Pancreas (tissue), 10 donors: ENCODE data around the gene RCOR2. TPM values are rescaled to one million over a fixed set of nuclear protein-coding genes. Genes with fewer than 3 reads are reported as not detected.

ENCODE experiments used
- ATAC-seq, 4 donors: fragments of 200-7000 bp; cut with Tn5 transposase; one replicate each; pipeline versions ENCODE4 v1.8.0 to v1.9.1; 2020; ENCODE audit warnings: mild to moderate bottlenecking in 4 of 4, moderate library complexity in 4 of 4
- DNase-seq, 6 donors: peaks; one replicate each; pipeline ENCODE4 v3.0.0-alpha.2; 2020
- FAIRE-seq: peaks from 2 replicates; lab custom pipeline; 2012; peaks lifted over from hg19 to GRCh38; lab: Jason Lieb, UNC
- H3K27ac ChIP-seq, 4 donors: fragments of 200-600 bp; sonication (generic); 1 replicate in 3 of 4; 2 replicates in 1 of 4; pipeline versions ENCODE4 v1.5.0 to v1.8.0; 2020
- H3K27me3 ChIP-seq, 4 donors: fragments of 200-600 bp; one replicate each; pipeline ENCODE4 v1.8.0; 2021
- H3K36me3 ChIP-seq, 3 donors: fragments of 200-600 bp; sonication (generic) in 1 of 3; one replicate each; pipeline versions ENCODE4 v1.5.0 to v1.8.0; 2020 to 2021
- H3K4me1 ChIP-seq, 3 donors: fragments of 200-600 bp; one replicate each; pipeline ENCODE4 v1.8.0; 2021
- H3K4me3 ChIP-seq, 4 donors: fragments of 200-600 bp; sonication (generic) in 2 of 4; one replicate each; pipeline versions ENCODE4 v1.5.0 to v1.8.0; 2020 to 2021
- H3K9me3 ChIP-seq, 4 donors: fragments of 200-600 bp; one replicate each; pipeline ENCODE4 v1.8.0; 2021
- WGBS, 2 donors: extraction: QIAGEN DNeasy Blood & Tissue Kit; methylation state at CpG; one replicate each; pipeline ENCODE4 v1.1.7; 2013; 5-methylcytosine and 5-hydroxymethylcytosine counted together
- intact Hi-C, 3 donors: fragments of 100-400 bp; cut with DNase I; formaldehyde crosslinking; loops; one replicate each; pipeline versions ENCODE4 v1.11.1 to v1.14.2; 2022
- polyA plus RNA-seq, 2 donors: library from polyadenylated mRNA; stranded (reverse); fragments of 200-250 nt; gene quantifications; one replicate each; pipeline ENCODE4 v1.2.3, GENCODE V29; 2013
- total RNA-seq, 6 donors: library from RNA; stranded (reverse); fragmentation: NEBNext Ultra II Directional in 4 of 6; extraction: Animal tissue kit (Norgen Biotek cat#: 25700) in 4 of 6; gene quantifications; one replicate each; pipeline versions ENCODE4 v1.2.1 to v1.2.4, GENCODE V29; 2021 to 2023
- TF ChIP-seq, protein P1 (sequence below), 4 donors: fragments of 200-600 bp; sonication (generic) in 3 of 4; IDR thresholded peaks; one replicate each; pipeline versions ENCODE4 v1.5.0 to v1.8.0; 2021; ENCODE audit warnings: antibody characterized with exemption in 4 of 4
- donor health status: healthy with polysubstance abuse.
- donor health status: DM: no; HTN: no; CAD: no; lungs with moderate emphysema.
- donor health status: DM: no; HTN: no; CAD: no.
- donor health status: control.
- donor health status: control.
- donor health status: Bipolar disorder and iron deficiency.
- donor health status: DM: yes; HTN: yes; CAD: no.
- donor health status: DM: no; HTN: no; CAD: no.
- donor health status: DM: no; HTN: no; CAD: no.
- donor health status: DM: yes; HTN: yes; CAD: no.

Gene RCOR2
- total and polyA plus RNA-seq, 8 donors: 0.37 to 1.9 (median 0.59) TPM

DNA sequence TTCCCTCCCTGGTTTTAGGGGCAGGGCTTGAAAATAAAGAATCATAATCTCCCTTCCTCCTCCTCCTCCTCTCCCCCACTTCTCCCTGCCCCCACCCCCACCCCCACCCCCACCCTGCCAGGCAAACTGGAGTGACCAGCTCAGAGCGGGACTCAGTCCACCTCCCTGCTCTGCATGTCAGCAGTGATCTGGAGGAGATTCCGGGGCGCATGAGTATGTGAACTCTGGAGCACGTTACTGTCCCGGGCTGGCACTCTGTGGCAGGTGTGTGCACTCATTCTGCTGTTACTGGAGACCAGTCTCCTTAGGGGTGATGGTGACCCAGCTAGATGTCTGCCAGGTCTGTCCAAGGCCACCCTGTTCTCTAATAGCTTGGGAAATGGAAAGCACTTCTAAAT lies 44.2 kb downstream of the RCOR2 start:
- peak in 4 of 6 donors; percentile 37 to 52 (median 43) for DNase-seq
- intact Hi-C loops: loop anchor here in 1 of 3 donors (5.0 kb wide), 1 partner anchor 35 kb away; the partner anchor contains the start of gene MARK2
- peaks cover 47 to 63% (median 54%) of the 10 kb centered on the region in 3 donors for H3K4me1 ChIP-seq
- H3K27ac ChIP-seq: peak overlapping the region; percentile 21 to 78 (median 59)
- 9 to 15% methylated on average over 5 of the region's 5 CpGs for WGBS, 2 donors
- H3K27me3 ChIP-seq: no peaks in the 10 kb centered on the region
- TF ChIP-seq, protein P1, sequence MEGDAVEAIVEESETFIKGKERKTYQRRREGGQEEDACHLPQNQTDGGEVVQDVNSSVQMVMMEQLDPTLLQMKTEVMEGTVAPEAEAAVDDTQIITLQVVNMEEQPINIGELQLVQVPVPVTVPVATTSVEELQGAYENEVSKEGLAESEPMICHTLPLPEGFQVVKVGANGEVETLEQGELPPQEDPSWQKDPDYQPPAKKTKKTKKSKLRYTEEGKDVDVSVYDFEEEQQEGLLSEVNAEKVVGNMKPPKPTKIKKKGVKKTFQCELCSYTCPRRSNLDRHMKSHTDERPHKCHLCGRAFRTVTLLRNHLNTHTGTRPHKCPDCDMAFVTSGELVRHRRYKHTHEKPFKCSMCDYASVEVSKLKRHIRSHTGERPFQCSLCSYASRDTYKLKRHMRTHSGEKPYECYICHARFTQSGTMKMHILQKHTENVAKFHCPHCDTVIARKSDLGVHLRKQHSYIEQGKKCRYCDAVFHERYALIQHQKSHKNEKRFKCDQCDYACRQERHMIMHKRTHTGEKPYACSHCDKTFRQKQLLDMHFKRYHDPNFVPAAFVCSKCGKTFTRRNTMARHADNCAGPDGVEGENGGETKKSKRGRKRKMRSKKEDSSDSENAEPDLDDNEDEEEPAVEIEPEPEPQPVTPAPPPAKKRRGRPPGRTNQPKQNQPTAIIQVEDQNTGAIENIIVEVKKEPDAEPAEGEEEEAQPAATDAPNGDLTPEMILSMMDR (IDR thresholded peaks at IDR 0.05): no peak
- FAIRE-seq: no peak
- peak; percentile 9 to 21 (median 15) for ATAC-seq
- H3K36me3 ChIP-seq: no peaks in the 10 kb centered on the region
- H3K4me3 ChIP-seq: no peak overlapping the region
- no peaks in the 10 kb centered on the region for H3K9me3 ChIP-seq

- peak overlapping the region; percentile 18 to 78 (median 59) for H3K27ac ChIP-seq
- H3K4me1 ChIP-seq: peaks cover 47 to 60% (median 54%) of the 10 kb centered on the region in 3 donors
- TF ChIP-seq, protein P1 (IDR thresholded peaks at IDR 0.05): peak; percentile 9 to 39 (median 28)
- no peak overlapping the region for H3K4me3 ChIP-seq
- peak; percentile 91 to 95 (median 94) for ATAC-seq
- peak; percentile 59 to 92 (median 87) for DNase-seq
- intact Hi-C loops: loop anchor here in 1 of 3 donors (5.0 kb wide), 1 partner anchor 35 kb away; the partner anchor contains the start of gene MARK2
- H3K27me3 ChIP-seq: no peaks in the 10 kb centered on the region
- FAIRE-seq: no peak
- H3K9me3 ChIP-seq: no peaks in the 10 kb centered on the region
- 4 to 5% methylated on average over 11 of the region's 11 CpGs for WGBS, 2 donors
- no peaks in the 10 kb centered on the region for H3K36me3 ChIP-seq
These were observed 44.8 kb downstream of the RCOR2 start for GRCh38 chr11:63871962-63872799.

- DNase-seq (no peak), FAIRE-seq (no peak), ATAC-seq (no peak)
- TF ChIP-seq, protein P1 (IDR thresholded peaks at IDR 0.05): no peak
- Histone ChIP-seq H3K4me3 (no peak overlapping the region), H3K36me3 (no peaks in the 10 kb centered on the region), H3K9me3 (no peaks in the 10 kb centered on the region), H3K27ac (peak overlapping the region; percentile 15 to 61 (median 36)), H3K27me3 (no peaks in the 10 kb centered on the region), H3K4me1 (peaks cover 62 to 74% (median 67%) of the 10 kb centered on the region in 3 donors)
- WGBS, 2 donors: 64 to 67% methylated on average over 14 of the region's 14 CpGs
- intact Hi-C loops: loop anchor here in 1 of 3 donors (5.0 kb wide), 1 partner anchor 33 kb away; the partner anchor contains the start of gene MARK2
These were observed 46.4 kb downstream of the RCOR2 start for GRCh38 chr11:63870351-63871140.

- no peak for ATAC-seq
- 68 to 69% methylated on average over 8 of the region's 8 CpGs for whole genome bisulfite sequencing, 2 donors
- TF ChIP-seq, protein P1 (IDR thresholded peaks at IDR 0.05): no peak
- intact Hi-C loops: loop anchor here in 1 of 3 donors (5.0 kb wide), 1 partner anchor 32 kb away; the partner anchor contains the start of gene MARK2
- DNase-seq: no peak
- Histone ChIP-seq H3K27ac (peak overlapping the region in 2 of 4 donors; percentile 30 to 61), H3K4me1 (peaks cover 60 to 83% (median 71%) of the 10 kb centered on the region in 3 donors), H3K9me3 (no peaks in the 10 kb centered on the region), H3K4me3 (no peak overlapping the region), H3K36me3 (no peaks in the 10 kb centered on the region), H3K27me3 (no peaks in the 10 kb centered on the region)
- FAIRE-seq: no peak
These were observed 47.3 kb downstream of the RCOR2 start for GRCh38 chr11:63869683-63870082.
